NCI-H446 (cell line): Measurements from ENCODE around the gene GNB5.
A peak's percentile ranks its signal among the peaks of the same experiment; 100 is the strongest.
"Not testable (repeated sequence)": the region's sequence is repeated elsewhere in the genome, so short reads cannot be mapped to it uniquely, and the experiment has no call there.

ENCODE experiments used
- DNase-seq, 2 experiments: peaks; one replicate each; lab custom pipeline; 2025; lab: John Stamatoyannopoulos, UW

Gene GNB5

DNA sequence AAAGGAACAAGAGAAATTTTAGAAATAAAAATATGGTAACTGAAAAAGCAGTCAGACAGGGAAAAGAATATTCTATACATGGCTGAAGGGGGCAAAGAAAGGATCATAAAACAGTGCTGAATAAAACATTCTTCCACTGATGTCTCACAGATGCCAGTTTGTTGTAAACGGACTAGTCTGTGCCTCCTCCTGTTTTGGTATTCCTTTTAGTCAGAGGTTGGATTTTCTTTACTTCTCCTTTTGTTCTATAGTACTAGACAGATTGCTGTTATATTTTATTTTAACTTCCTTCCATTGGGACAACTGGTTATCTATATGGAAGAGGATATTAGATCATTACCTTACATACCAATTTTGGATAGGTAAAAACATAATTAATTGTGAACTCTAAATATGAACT, 16.0 kb upstream of the GNB5 start:
- DNase-seq: no peak

DNA sequence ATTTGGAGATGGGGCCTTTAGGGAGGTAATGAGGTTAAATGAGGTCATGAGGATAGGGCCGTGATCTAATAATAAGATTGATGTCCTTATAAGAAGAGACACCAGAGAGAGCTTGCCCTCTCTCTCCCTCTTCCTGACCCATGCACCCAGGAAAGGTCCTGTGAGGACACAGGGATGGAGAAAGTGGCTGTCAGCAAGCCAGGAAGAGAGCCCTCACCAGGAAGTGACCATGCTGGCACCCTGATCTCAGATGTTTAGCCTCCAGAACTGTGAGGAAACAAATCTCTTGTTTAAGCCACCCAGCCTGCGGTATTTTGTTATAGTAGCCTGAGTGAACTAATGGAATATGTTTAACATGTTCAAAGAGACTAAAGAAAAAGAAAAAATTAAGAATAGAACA, 15.3 kb upstream of the GNB5 start:
- DNase-seq: no peak

DNA sequence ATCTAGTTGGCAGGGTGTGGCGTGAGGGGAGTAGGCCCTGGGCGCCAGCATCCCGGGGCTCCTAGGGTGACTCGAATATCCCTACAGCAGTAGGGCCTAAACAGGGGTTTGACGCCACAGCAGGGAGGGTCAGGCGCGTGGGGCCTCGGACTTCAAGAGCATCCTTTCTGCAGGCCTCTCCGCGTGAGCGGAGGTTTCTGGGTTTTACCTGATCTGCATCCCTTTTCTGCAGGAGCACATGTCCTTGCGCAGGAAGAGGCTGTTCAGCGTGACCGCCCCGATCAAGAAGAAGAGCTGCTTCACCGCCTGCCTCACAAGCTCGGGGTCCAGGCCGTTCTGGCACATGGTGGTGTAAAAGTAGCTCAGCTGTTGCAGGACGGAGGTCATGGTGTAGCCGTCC, 13.5 kb upstream of the GNB5 start:
- no peak for DNase-seq

DNA sequence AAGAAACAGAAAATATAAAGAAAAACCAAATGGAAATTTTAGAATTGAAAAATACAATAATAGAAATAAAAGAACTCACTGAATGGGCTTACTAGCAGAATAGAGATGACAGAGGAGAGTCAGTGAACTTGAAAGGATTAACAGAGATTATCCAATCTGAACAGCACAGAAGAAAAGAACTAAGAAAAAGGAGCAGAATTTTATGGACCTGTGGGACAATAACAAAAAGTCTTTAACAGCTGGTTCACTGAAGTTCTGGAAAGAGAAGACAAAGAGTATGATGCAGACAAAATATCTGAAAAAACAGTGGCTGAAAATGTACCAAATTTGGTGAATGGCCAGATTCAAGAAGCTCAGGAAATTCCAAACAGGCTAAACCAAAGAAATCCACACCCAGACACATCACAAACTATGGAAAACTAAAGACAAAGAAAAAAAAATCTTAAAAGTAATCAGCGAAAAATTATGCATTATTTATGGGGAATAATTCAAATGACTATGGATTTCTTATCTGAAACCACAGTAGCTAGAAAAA, 9.7 kb upstream of the GNB5 start:
- DNase-seq: no peak

DNA sequence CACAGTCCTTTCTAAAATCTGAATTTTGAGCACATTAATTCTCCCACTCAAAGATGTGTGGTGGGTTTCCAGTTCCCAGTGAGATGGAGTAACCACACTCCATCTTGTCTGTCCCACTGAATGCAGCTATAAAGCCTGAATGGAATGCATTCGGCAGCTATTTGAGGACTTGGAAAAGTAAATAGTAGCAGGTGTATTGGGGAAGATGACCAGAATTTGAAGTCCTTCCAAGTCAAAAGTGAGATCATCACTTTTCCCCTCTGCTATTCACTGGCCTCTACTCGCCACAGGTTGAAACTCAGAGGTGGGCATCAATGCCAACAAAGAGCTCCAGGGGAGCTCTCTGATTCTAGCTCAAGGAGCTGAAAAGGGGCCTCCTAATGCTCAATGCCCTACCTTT, 8.1 kb upstream of the GNB5 start:
- no peak for DNase-seq

DNA sequence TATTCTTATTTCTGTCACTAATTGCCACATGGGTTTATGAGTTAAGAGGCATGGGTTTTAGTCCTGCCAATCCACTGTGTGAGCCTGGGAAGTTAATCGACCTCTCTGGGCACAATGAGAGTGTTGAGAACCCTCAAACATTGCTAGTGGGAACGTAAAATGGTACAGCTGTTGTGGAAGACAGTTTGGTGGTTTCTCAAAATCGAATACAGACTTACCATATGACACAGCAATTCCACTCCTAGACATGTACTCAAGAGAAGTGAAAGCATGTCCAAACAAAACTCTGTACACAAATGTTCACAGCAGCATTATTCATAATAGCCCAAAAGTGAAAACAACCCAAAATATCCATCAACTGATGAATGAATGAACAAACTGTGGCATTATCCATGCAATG, 5.7 kb upstream of the GNB5 start:
- DNase-seq: no peak

DNA sequence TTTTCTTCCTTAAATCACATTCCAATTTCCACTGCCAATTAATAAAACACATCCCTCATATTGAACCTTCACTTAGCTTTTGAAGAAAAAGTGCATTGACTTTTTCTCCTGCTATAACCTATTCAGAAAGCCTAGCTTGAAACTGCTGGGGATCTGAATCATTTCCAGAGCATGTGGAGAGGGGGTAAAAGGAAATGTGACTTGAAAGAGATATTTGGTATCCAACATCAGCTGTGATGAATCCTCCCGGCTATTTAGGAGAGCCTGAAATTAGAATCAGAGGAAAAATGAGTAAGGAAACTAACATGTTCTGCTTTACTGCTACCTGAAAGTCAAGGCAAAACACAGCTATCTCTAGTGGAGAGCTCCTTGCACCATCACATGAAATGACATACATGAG, 2.6 kb upstream of the GNB5 start:
- DNase-seq: no peak

DNA sequence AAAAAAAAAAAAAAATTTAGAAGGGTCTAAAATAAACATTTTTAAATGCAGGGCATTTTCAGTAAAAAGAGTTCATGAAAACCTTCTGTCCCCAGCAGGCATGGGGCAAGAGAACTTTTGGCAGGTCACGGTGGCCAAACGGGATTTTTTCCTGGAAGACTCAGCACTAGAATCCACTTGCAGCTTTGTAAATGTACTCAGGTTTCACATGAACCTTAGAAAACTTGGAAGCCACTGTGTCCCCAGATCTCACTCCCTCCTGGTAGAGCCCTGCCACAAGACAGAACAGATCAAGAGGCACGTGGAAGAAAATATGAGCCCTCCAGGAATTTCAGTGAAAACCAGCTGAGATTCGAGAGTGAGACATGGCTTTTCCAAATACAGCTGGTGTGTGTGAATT, 2.1 kb upstream of the GNB5 start:
- no peak for DNase-seq

DNA sequence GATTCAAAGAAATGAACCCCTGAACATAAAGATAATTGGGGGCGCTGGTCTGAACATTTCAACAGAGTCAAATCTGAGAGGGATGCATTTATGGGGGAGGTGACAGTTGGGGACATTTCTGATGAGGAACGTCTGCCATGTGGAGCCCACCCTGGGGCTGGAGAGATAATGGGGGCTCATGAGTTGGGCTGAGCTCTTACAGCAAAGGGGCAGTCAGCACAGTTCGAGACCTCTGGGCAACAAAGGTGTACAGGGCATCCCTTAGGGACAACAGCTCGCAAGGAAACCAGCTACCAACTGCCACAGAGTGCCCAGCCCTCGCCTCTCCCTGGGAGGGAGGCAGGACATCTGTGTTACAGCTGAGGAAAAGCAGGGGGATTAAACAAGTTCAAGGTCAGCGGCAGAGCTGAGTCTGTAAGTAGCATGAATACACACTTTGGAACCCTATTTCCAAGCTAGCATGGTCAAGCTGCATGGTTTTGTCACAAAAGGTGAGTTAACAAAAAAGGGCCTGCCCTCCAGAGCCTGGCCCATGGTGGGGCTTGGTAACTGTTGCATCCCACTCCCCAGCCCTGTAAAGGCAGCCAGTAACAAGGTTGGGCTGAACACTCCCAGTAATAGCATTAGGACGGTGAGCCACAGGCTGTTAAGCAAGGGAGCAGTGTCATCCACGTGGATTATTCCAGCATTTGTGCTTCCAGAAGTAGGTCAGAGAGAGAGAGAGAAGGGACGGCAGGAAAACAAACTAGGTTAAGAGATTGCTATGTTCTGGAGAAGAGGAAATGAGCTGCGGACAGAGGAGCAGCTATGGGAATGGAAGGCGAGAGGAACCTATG, 4.3 kb downstream of the GNB5 start:
- no peak for DNase-seq

DNA sequence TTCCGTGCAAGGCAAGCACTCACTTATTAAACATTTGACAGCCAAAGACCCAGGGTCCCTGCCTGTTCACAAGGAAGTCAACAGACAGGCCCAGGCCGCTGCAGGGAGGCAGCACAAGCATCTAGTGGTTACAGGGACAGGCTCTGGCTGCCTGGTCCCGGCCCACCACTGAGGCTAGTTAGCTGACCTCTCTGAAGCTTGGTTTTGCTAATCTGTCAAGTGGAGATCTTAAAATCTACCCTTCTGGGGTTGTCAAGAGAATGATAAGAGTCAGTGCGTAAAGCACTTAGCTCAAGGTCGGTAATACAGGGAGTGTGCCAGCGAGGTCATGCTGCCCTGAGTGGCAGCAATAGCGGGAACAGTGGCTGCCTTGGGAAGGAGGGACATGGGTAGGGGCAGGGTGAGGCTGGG, 6.0 kb downstream of the GNB5 start:
- DNase-seq: no peak

DNA sequence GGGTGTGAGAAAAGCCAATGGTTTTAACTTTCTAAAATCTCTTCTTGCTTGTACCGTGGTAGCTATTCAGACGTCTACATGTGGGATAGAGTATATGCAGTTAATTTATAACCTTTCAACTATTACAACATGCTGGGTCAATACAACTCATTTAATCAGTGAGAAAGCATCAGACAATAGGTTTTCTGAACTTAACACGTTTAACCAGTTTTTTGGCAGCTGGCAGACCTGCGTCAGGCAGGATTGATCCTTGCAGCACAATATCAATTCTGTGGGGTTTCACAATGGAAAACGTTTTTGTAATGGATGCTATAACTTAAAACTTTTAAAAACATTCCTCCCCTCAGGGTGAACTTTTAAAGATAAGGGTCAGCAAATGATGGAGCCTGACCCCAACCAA, 6.5 kb downstream of the GNB5 start:
- no peak for DNase-seq

DNA sequence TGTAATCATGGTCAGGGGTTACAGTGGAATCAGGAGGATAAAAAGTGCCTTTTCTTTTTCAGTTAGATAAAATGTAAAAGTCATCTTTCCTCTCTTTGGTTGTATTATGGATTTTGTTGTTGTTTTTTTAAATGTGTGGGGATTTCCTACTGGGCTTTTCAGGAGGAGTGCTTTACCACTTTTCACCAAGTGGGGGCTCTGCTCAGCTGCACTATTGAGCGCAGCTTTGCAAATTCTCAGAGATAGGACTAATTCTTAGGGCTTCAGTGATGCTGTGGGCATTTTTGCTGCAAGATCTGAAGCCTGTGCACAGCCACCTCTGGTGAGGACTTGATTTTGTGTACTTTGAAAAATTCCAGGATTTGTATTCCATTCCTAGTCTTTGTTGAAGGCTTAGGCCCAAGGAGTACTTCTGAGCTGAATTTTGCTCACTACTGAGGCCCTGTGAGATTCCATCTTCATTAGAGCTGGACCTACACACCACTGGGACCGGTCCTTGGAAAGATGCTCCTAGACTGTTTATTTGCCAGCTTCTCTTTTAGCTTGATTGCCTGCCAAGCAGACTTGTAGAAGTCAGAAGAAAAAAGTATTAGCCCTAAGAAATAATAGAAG, 7.5 kb downstream of the GNB5 start:
- DNase-seq: peak in 1 of 2 experiments; percentile 11

DNA sequence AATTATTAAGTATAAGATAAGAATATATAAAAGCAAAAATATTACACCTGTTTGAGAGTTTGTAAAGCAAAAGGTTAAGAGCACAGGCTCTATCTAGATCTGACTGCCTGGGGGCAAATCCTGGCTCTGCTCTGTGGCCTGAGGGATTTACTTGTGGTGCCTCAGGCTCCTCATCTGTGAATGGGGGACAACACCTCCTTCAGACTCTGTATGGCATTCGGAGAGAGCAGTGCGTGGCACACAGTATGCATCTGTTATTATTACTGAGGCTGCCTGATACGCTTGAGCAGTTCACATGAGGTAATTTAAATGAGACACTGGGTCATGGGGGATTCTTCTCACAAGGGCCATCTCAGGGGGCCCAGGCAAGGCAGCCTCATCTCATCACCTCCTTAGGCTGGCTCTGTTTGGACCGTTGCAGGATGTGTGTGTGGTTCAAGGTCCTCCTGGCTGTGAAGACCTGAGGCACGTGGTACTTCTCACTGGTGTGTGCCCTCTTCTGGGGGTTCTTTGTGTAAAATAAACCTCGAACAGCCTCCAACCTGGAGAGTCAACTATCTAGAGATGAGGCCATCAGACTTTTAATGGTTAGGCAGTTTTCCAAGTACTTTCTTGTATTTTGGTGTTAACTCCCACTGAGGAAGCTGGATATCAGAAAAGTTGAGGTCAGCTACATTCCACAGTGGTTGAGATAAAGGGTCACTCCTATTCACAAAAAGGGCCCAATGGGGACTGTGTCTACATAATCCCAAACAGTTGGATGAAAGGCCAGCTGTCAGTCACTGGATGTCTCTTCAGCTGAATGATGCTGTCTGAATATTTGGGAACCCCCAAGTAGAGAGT, 9.0 kb downstream of the GNB5 start:
- no peak for DNase-seq

DNA sequence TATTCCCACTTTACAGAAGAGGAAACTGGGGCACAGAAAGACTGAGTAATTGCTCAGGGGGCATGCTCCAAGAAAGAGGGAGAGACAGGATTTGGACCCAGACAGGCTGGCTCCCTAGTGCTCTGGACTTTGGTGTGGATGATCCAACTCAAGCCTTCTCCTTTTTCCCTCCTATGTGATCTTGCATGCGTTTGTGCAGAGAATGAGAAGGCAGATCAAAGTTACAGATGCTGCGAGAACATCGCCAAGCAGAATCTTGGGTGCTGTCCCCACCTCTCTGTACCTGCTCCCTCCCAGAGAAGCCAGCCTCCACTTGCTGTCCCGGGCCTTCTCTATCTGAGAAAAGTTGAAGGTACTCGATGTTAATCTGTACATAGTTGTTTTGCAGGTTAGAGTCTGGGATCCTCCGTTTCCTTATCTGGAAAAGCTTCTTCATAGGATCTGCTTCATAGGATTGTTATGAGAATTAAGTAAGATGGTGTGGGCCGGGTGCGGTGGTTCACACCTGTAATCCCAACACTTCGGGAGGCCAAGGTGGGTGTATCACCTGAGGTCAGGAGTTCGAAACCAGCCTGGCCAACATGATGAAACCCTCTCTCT, 10.2 kb downstream of the GNB5 start:
- no peak for DNase-seq

DNA sequence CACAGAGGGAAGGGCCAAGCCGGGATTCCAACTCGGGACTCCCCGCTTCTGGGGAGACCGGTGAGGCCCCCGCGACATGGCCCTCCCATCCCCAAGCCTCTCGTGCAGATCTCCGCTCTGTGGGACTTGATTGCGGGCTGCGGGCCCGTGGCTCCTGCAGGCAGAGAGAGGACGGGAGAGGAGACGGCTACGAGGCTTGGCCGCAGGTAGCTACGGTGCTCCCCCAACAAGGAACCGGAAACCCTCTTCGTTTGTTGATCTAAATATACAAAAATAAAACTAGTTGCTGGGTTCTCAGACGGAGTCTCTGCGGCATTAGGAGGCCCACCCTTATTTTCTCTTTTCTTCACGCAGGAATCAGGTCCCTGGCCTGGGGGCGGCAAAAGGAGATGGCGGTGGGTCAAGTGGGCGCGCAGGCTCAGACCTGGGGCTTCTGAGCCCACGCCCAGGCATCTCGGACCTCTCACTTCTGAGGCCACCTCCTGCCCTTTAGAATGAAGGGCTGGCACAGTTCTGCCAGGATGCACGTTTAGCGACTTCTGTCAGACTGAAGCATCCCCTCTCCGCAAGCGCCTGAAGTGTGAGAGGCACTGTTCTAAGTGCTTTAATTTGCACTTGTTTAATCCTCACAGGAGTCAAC, 10.9 kb downstream of the GNB5 start:
- no peak for DNase-seq

DNA sequence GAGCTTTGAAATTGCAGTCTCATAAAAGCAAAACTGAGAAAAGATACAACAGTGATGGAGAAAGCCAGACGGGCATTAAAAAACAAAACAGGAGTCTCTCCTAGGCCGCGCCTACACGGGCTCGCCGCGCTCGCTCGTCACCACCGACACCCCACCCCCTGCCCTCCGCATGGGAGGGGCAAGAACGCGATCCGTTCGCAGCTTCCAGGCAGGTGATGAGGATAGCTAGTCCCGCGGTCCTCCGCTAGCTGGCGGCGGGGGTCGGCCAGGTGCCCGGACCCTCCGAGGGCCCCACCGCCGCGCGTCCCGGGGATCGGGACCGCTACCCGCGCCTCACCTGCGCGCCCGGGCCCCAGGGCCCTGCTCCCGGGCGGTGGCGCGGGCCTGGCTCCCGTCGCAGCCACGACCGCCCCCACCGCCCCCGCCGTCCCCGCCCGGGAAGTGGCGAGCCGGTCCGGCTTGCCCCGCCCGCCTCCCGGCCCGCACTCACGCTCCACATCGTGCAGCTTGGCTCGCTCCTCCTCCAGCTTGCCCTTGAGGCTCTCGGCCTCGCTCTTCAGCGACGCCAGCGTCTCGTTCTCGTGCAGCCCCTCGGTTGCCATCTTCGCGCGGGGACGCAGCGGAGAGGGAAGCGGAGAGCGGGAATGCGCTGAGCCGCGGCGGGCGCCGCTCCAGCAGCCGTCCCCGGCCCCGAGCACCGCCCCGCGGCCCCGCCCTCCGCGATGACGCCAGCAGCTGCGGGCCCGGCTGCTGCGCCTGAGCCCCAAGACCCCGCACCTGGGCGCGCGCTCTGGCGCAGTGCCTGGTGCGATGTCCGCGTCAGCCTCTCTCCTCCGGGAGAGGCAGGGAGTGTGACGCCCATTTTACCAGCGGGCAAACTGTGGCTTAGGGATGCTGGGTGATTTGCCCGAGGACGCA, 11.7 kb downstream of the GNB5 start:
- DNase-seq: peak; percentile 31 to 78

DNA sequence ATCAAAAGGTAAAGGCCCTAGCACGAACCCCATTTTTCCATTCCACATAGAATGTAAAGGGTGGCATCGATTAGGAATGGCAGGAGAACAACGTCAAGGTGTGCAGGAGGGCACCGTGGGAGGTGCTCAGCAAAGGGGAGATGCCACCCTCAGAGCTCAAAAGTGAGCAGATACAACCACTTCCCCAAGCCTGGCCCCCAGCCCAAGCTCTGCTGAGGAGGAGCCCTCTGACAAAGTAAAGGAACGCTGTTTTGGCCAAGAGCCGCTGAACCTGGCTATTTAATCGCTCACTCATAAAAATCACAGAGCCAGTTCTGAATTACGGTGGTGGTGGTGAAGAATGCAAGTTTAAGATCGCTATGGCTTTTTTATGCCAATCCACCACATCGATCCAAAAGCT, 12.4 kb downstream of the GNB5 start:
- DNase-seq: no peak

DNA sequence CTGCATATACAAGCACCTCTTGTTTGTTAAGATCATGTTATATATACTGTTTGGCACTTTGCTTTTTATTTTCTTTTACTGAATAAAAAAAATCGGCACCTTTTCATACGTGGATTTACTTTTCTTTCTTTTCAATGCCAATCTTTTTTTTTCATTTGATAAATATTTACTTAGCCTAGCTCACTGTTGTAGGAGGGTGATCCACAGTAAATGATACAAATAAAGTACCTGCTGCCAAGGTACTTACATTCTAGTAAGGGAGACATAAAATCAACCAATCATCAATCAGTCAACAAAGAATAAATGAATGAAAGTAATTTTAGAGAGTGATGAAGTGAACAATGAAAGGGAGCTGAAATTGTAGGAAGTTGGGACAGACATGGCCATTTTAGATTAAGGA, 18.3 kb downstream of the GNB5 start:
- DNase-seq: no peak

DNA sequence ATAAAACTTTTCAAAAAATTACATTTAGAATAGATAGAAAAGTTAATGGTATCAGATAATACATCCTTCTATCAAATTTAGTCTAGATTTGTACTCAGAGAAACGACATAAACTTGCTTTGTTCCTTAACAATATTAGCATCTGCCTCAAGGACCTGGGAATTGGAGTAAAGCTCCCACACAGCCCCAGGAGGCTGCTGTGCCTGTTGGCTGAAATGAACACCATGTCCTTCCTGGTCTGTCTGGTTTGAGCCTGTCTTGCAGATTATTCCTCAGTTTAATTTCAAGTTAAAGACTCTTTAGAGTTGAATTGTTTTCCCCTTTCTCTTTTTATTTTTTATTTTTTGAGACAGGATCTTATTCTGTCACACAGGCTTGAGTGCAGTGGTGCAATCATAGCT, 19.4 kb downstream of the GNB5 start:
- DNase-seq: no peak

DNA sequence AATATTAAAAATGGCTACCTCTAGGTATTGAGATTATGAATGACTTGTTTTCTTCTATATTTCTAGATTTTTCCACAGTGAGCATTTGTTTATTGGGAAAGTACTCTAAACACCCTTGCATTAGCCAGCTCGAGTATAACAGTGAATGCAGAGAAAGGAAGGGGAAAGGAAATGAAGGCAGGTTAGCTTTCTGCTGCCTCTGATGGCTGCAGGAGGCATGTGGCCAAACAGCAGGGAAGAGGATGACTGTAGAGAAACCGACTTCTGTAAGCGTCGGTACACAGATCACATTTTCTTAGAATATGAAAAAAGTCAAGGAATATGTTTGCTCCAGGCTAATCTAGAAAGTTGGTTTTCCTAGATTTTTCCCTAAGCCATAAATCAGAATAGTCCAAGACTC, 19.8 kb downstream of the GNB5 start:
- DNase-seq: no peak

DNA sequence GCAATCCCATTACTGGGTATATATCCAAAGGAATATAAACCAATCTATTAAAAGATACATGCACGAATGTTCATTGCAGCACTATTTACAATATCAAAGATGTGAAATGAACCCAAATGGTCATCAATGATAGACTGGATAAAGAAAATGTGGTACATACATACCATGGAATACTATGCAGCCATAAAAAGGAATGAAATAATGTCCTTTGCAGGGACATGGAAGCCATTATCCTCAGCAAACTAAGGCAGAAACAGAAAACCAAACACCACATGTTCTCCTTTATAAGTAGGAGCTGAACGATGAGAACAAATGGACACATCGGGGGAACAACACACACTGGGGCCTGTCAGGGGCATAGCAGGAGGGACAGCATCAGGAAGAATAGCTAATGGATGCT, 21.0 kb downstream of the GNB5 start:
- not testable (repeated sequence) for DNase-seq
